Activated B cell treated with CpG ODN at 0.5 μM for 24 hours (primary cell): ENCODE measurements around the gene TMEM125. TPM values are rescaled to one million over a fixed set of nuclear protein-coding genes. Genes with fewer than 3 reads are reported as not detected.

Experiments
- ATAC-seq: fragments of 200-7000 bp; cut with Tn5 transposase; one replicate; pipeline ENCODE4 v1.10.0; 2021; ENCODE audit warnings: low read depth, mild to moderate bottlenecking, moderate library complexity
- CTCF ChIA-PET: fragments of 350-600 bp; sonication (Branson Sonifier 250); formaldehyde crosslinking; loops from one replicate; lab custom pipeline; 2021; ENCODE audit warnings: antibody characterized with exemption; lab: Charles Lee
- POLR2A ChIA-PET: fragments of 350-600 bp; sonication (Branson Sonifier 250); formaldehyde crosslinking; loops from one replicate; lab custom pipeline; 2021; ENCODE audit warnings: antibody characterized with exemption; lab: Charles Lee
- DNase-seq: peaks from one replicate; pipeline ENCODE4 v3.0.0; 2022
- H3K27ac Mint-ChIP-seq: one replicate; pipeline ENCODE4 v1.8.0; 2020; ENCODE audit warnings: mixed read lengths
- H3K27me3 Mint-ChIP-seq: one replicate; pipeline ENCODE4 v1.8.0; 2021; ENCODE audit warnings: mixed read lengths
- H3K36me3 Mint-ChIP-seq: one replicate; pipeline ENCODE4 v1.8.0; 2021; ENCODE audit warnings: low read depth, mixed read lengths
- H3K4me1 Mint-ChIP-seq: one replicate; pipeline ENCODE4 v1.8.0; 2021; ENCODE audit warnings: mixed read lengths
- H3K4me3 Mint-ChIP-seq: one replicate; pipeline ENCODE4 v1.8.0; 2020; ENCODE audit warnings: mild to moderate bottlenecking, mixed read lengths
- H3K9me3 Mint-ChIP-seq: one replicate; pipeline ENCODE4 v1.8.0; 2020; ENCODE audit warnings: mixed read lengths
- intact Hi-C: fragments of 100-400 bp; cut with micrococcal nuclease; formaldehyde crosslinking; loops from one replicate; pipeline ENCODE4 v1.15.1; 2024
- total RNA-seq: library from RNA; stranded (reverse); gene quantifications from 2 replicates; pipeline ENCODE4 v1.2.3, GENCODE V29; 2022
- TF ChIP-seq, protein P1 (sequence below): fragments of 200-600 bp; IDR thresholded peaks from one replicate; pipeline ENCODE4 v1.8.0; 2022; ENCODE audit warnings: antibody characterized with exemption, mild to moderate bottlenecking

Gene TMEM125
- total RNA-seq, 1 donor from 2014 or later, result not detected

DNA sequence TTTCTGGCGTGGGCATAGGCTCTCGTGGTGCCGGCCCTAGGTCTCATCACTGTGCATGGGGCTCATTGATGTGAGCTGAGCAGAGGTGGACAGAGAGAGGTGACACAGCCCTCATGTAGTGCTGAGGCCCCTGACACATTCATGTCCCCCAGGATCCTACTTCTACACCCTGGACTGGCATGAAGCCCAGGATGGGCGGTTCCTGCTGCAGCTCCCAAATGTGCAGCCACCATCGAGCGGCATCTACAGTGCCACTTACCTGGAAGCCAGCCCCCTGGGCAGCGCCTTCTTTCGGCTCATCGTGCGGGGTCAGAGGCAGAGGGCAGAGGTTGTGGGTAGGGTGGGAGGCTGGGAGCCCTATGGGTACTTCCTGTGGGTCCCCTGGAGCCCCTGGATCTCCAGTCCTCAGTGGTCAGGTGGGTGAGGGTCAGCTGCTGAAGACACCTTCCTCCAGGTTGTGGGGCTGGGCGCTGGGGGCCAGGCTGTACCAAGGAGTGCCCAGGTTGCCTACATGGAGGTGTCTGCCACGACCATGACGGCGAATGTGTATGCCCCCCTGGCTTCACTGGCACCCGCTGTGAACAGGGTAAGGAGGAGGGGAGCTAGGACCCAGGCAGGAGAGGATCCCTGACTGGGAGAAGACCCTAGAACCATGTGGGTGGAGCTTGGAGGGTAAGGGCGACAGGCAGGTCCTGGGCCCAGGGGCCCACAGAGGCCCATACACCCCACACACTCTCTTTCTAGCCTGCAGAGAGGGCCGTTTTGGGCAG, 37.1 kb downstream of the TMEM125 start:
- H3K4me1 Mint-ChIP-seq, result no peaks in the 10 kb centered on the region
- H3K4me3 Mint-ChIP-seq, result no peak overlapping the region
- DNase-seq (no peak), ATAC-seq (no peak)
- CTCF ChIA-PET, result no interaction called here
- POLR2A ChIA-PET, result no interaction called here
- no peaks in the 10 kb centered on the region for H3K36me3 Mint-ChIP-seq
- no peaks in the 10 kb centered on the region for H3K9me3 Mint-ChIP-seq
- intact Hi-C loops, result no loop called here
- H3K27me3 Mint-ChIP-seq, result peaks cover 7% of the 10 kb centered on the region
- TF ChIP-seq, protein P1, sequence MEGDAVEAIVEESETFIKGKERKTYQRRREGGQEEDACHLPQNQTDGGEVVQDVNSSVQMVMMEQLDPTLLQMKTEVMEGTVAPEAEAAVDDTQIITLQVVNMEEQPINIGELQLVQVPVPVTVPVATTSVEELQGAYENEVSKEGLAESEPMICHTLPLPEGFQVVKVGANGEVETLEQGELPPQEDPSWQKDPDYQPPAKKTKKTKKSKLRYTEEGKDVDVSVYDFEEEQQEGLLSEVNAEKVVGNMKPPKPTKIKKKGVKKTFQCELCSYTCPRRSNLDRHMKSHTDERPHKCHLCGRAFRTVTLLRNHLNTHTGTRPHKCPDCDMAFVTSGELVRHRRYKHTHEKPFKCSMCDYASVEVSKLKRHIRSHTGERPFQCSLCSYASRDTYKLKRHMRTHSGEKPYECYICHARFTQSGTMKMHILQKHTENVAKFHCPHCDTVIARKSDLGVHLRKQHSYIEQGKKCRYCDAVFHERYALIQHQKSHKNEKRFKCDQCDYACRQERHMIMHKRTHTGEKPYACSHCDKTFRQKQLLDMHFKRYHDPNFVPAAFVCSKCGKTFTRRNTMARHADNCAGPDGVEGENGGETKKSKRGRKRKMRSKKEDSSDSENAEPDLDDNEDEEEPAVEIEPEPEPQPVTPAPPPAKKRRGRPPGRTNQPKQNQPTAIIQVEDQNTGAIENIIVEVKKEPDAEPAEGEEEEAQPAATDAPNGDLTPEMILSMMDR, result no peak
- H3K27ac Mint-ChIP-seq, result no peak overlapping the region

DNA sequence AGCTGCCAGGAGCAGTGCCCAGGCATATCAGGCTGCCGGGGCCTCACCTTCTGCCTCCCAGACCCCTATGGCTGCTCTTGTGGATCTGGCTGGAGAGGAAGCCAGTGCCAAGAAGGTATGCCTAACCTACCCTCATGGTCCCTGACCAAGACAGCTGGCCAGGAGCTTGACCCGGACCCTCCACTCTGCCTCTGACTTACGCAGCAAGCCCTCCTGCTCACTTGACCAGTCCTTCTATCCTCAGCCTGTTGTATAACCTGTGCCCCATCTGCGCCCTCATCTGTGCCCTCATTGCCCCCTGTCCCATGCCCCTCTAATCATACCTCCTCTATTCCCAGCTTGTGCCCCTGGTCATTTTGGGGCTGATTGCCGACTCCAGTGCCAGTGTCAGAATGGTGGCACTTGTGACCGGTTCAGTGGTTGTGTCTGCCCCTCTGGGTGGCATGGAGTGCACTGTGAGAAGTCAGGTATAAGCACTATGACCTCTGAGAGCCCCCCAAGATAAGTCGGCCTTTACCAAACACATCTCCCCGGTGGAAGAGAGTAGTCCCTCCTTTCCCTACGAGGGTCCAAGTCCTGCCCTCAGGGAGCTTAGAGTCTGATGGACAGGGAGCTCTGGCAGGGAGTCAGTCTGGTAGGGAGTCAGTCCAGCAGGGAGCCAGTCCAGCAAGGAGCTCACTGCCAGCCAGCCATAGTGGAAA, 37.8 kb downstream of the TMEM125 start:
- Mint-ChIP-seq H3K9me3 (no peaks in the 10 kb centered on the region), H3K36me3 (no peaks in the 10 kb centered on the region), H3K4me1 (no peaks in the 10 kb centered on the region), H3K27me3 (peaks cover 7% of the 10 kb centered on the region), H3K27ac (no peak overlapping the region), H3K4me3 (no peak overlapping the region)
- intact Hi-C loops, result no loop called here
- DNase-seq (no peak), ATAC-seq (no peak)
- ChIA-PET CTCF (no interaction called here), POLR2A (no interaction called here)
- TF ChIP-seq, protein P1, result no peak

DNA sequence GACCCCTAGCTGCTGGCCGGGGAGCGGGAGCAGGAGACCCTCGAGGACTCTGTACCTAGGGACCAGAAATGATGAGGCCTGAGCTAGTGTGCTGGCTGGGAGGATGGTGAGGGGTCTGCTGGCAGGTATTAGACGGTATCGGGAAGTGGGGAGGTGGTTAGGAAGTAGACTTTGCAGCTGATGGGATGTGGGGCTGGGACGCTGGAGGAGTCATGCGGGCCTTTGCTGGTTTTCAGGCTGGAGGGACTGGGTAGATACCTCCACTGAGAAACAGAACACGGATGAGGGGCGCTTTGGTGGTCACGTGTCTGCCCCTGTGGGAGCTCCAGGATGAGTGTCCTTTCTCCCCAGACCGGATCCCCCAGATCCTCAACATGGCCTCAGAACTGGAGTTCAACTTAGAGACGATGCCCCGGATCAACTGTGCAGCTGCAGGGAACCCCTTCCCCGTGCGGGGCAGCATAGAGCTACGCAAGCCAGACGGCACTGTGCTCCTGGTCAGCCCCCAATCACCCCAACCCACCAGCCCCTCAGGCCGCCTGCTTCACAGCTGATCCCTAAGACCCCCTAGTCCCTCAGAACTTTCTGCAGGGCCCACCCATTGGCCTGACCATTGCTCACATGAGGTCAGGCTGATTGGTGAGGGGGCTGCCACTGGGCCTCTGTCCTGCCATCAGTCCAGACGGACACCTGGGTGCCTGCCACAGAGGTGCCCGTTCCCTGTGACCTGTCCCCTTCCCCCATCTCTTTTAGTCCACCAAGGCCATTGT, 39.0 kb downstream of the TMEM125 start:
- no peaks in the 10 kb centered on the region for H3K4me1 Mint-ChIP-seq
- no peak for DNase-seq
- H3K27me3 Mint-ChIP-seq, result peaks cover 7% of the 10 kb centered on the region
- intact Hi-C loops, result no loop called here
- TF ChIP-seq, protein P1, result no peak
- ChIA-PET CTCF (no interaction called here), POLR2A (no interaction called here)
- H3K27ac Mint-ChIP-seq, result no peak overlapping the region
- no peak overlapping the region for H3K4me3 Mint-ChIP-seq
- no peak for ATAC-seq
- H3K36me3 Mint-ChIP-seq, result no peaks in the 10 kb centered on the region
- H3K9me3 Mint-ChIP-seq, result no peaks in the 10 kb centered on the region

DNA sequence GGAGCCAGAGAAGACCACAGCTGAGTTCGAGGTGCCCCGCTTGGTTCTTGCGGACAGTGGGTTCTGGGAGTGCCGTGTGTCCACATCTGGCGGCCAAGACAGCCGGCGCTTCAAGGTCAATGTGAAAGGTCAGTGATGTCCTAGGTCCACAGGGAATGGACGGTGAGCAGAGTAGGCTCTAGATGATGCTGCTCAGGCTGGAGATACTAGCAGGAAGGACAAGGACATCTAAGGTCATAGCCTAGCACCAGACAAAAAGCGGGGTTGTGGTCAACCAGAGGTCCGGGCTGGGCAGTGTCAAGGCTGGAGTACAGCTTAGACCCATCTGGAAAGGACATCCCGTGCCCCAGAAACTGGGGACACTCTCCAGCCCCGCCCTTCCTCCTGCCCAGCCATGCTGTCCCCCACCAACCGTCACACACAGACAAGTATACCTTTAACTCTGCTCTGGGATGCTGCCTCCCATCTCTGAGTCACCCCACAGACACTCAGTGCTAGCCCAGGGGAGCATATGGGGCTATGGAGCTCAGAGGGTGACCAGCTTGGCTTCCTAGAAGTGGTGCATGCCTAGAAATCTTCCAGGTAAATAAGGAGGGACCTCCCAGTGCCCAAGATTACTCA, 39.7 kb downstream of the TMEM125 start:
- ATAC-seq, result no peak
- intact Hi-C loops, result no loop called here
- no peaks in the 10 kb centered on the region for H3K36me3 Mint-ChIP-seq
- H3K27me3 Mint-ChIP-seq, result peaks cover 7% of the 10 kb centered on the region
- ChIA-PET POLR2A (no interaction called here), CTCF (no interaction called here)
- H3K9me3 Mint-ChIP-seq, result no peaks in the 10 kb centered on the region
- TF ChIP-seq, protein P1, result no peak
- DNase-seq, result no peak
- H3K27ac Mint-ChIP-seq, result no peak overlapping the region
- no peak overlapping the region for H3K4me3 Mint-ChIP-seq
- no peaks in the 10 kb centered on the region for H3K4me1 Mint-ChIP-seq
